PC-3 (cell line): ENCODE results near the gene FASLG. TPM values are rescaled to one million over a fixed set of nuclear protein-coding genes. Genes with fewer than 3 reads are reported as not detected.

Source experiments
- ATAC-seq: fragments of 200-7000 bp; cut with Tn5 transposase; 2 replicates; pipeline ENCODE4 v1.9.1; 2020; ENCODE audit warnings: mild to moderate bottlenecking, moderate library complexity
- BruUV-seq: library from RNA; stranded (reverse); fragments of 400-500 nt; replicated peaks from 2 replicates; lab custom pipeline; 2021; lab: Mats Ljungman, UMichigan
- CTCF ChIA-PET: fragments of 300-600 bp; sonication (Branson Sonifier 250); formaldehyde crosslinking; loops from one replicate; lab custom pipeline; 2022; ENCODE audit warnings: antibody characterized with exemption; lab: Charles Lee
- POLR2A ChIA-PET: fragments of 300-600 bp; sonication (Branson Sonifier 250); formaldehyde crosslinking; loops from one replicate; lab custom pipeline; 2022; ENCODE audit warnings: antibody characterized with exemption; ENCODE audit not compliant: unreplicated experiment; lab: Charles Lee
- DNase-seq: peaks from one replicate; pipeline ENCODE4 v3.0.0-alpha.2; 2015
- H2AFZ ChIP-seq: fragments of 300-600 bp; sonication (generic); 2 replicates; pipeline ENCODE4 v1.6.0; 2016; ENCODE audit warnings: antibody characterized with exemption, low read length
- H3F3A ChIP-seq: fragments of 300-600 bp; sonication (generic); one replicate; pipeline ENCODE4 v1.6.0; 2017; ENCODE audit warnings: antibody characterized with exemption, low read length, control low read depth, mild to moderate bottlenecking; ENCODE audit not compliant: unreplicated experiment
- H3K27ac ChIP-seq: fragments of 300-600 bp; sonication (generic); 2 replicates; pipeline ENCODE4 v1.5.1; 2016; ENCODE audit warnings: mild to moderate bottlenecking, low read length
- H3K27me3 ChIP-seq: fragments of 300-600 bp; sonication (generic); 2 replicates; pipeline ENCODE4 v1.6.1; 2016; ENCODE audit warnings: low read length, mixed read lengths
- H3K36me3 ChIP-seq: fragments of 300-600 bp; sonication (generic); 2 replicates; pipeline ENCODE4 v1.6.1; 2016; ENCODE audit warnings: low read depth, mixed run types, low read length, mixed read lengths
- H3K4me1 ChIP-seq: fragments of 300-600 bp; sonication (generic); 2 replicates; pipeline ENCODE4 v1.5.1; 2016; ENCODE audit warnings: low read length; ENCODE audit not compliant: insufficient read depth
- H3K4me2 ChIP-seq: fragments of 300-600 bp; sonication (generic); 2 replicates; pipeline ENCODE4 v1.6.0; 2016; ENCODE audit warnings: low read length
- H3K4me3 ChIP-seq: fragments of 300-600 bp; sonication (generic); 2 replicates; pipeline ENCODE4 v1.5.1; 2016; ENCODE audit warnings: mild to moderate bottlenecking, low read length, mixed read lengths
- H3K79me2 ChIP-seq: fragments of 300-600 bp; sonication (generic); 2 replicates; pipeline ENCODE4 v1.6.1; 2017; ENCODE audit warnings: low read length, mixed read lengths
- H3K9ac ChIP-seq: fragments of 300-600 bp; sonication (generic); 2 replicates; pipeline ENCODE4 v1.6.0; 2016; ENCODE audit warnings: mild to moderate bottlenecking, low read length
- H3K9me2 ChIP-seq: fragments of 300-600 bp; sonication (generic); replicated peaks from 2 replicates; pipeline ENCODE4 v1.6.1; 2016; ENCODE audit warnings: mixed run types, low read length, mixed read lengths
- H3K9me3 ChIP-seq: fragments of 300-600 bp; sonication (generic); 2 replicates; pipeline ENCODE4 v1.6.1; 2016; ENCODE audit warnings: low read length, mixed read lengths
- H4K20me1 ChIP-seq: fragments of 300-600 bp; sonication (generic); 2 replicates; pipeline ENCODE4 v1.6.1; 2016; ENCODE audit warnings: low read length, mixed read lengths
- EZH2 ChIP-seq: fragments of 300-600 bp; sonication (generic); IDR thresholded peaks from one replicate; pipeline ENCODE4 v1.6.1; 2017; ENCODE audit warnings: antibody characterized with exemption, mild to moderate bottlenecking, low read length; ENCODE audit not compliant: unreplicated experiment
- EZH2phosphoT487 ChIP-seq: fragments of 300-600 bp; sonication (generic); IDR thresholded peaks from 2 replicates; pipeline ENCODE4 v1.6.1; 2018; ENCODE audit warnings: mild to moderate bottlenecking, antibody characterized with exemption, low read length, borderline replicate concordance
- intact Hi-C: fragments of 100-400 bp; cut with micrococcal nuclease; formaldehyde crosslinking; loops from 2 replicates; pipeline ENCODE4 v1.9.0; 2023
- total RNA-seq: library from RNA; depleted of rRNA; stranded (reverse); fragments of >200 nt; gene quantifications from 2 replicates; pipeline ENCODE4 v1.2.3, GENCODE V29; 2014
- TF ChIP-seq, protein P1 (sequence below): fragments of 300-600 bp; sonication (generic); conservative IDR thresholded peaks from 2 replicates; pipeline ENCODE4 v1.5.1; 2017; ENCODE audit warnings: antibody characterized with exemption, low read depth, mild to moderate bottlenecking, low read length

The FASLG gene
- total RNA-seq, 1 experiment from 2014 or later: 0.04 TPM

DNA sequence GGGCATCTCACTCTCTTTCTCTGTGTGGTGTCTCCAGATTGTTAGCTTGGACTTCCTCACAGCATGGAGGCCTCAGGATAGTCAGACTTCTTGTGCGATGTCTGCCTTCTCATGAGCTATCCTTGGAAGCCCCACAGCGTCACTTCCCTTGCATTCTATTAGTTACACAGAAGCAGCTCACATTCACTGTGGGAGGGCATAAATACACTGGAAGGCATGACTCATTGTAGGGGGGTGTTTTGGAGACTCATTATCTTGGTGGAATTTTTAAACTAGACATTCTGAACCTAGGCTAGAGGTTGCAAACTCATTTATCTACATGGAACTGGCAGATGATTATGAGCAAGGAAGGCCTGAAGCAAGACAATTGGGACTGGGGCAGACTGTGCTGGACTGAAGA lies 21.4 kb upstream of the FASLG start:
- Histone ChIP-seq H3K4me3 (no peak overlapping the region; the same call in 1 of the 2 replicates), H3K4me2 (peak overlapping the region; percentile 66), H3K27me3 (no peaks in the 10 kb centered on the region), H4K20me1 (no peaks in the 10 kb centered on the region), H3F3A (peaks cover 31% of the 10 kb centered on the region), H3K79me2 (no peaks in the 10 kb centered on the region), H3K9me2 (no peaks in the 10 kb centered on the region), H3K36me3 (no peaks in the 10 kb centered on the region; the same call in 1 of the 2 replicates), H2AFZ (peak overlapping the region; percentile 27), H3K4me1 (peaks cover 54% of the 10 kb centered on the region), H3K9me3 (no peaks in the 10 kb centered on the region), H3K27ac (peak overlapping the region; percentile 78), H3K9ac (peak overlapping the region; percentile 51)
- TF ChIP-seq EZH2phosphoT487: no peak
- TF ChIP-seq EZH2: no peak
- TF ChIP-seq, protein P1, sequence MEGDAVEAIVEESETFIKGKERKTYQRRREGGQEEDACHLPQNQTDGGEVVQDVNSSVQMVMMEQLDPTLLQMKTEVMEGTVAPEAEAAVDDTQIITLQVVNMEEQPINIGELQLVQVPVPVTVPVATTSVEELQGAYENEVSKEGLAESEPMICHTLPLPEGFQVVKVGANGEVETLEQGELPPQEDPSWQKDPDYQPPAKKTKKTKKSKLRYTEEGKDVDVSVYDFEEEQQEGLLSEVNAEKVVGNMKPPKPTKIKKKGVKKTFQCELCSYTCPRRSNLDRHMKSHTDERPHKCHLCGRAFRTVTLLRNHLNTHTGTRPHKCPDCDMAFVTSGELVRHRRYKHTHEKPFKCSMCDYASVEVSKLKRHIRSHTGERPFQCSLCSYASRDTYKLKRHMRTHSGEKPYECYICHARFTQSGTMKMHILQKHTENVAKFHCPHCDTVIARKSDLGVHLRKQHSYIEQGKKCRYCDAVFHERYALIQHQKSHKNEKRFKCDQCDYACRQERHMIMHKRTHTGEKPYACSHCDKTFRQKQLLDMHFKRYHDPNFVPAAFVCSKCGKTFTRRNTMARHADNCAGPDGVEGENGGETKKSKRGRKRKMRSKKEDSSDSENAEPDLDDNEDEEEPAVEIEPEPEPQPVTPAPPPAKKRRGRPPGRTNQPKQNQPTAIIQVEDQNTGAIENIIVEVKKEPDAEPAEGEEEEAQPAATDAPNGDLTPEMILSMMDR: no peak
- ATAC-seq (peak; percentile 13), DNase-seq (peak; percentile 99)
- CTCF ChIA-PET: interaction anchor here (0.6 to 0.9 kb wide), 3 partner anchors 28 to 188 kb away, joined by 3 to 4 read pairs (median 3); no protein-coding TSS in a partner anchor
- POLR2A ChIA-PET: interaction anchor here (0.6 to 0.9 kb wide), 3 partner anchors 15 to 1200 kb away, joined by 3 to 11 read pairs (median 4); partner anchors contain the start of gene SUCO
- intact Hi-C loops: no loop called here
- BruUV-seq: no TSS peak

DNA sequence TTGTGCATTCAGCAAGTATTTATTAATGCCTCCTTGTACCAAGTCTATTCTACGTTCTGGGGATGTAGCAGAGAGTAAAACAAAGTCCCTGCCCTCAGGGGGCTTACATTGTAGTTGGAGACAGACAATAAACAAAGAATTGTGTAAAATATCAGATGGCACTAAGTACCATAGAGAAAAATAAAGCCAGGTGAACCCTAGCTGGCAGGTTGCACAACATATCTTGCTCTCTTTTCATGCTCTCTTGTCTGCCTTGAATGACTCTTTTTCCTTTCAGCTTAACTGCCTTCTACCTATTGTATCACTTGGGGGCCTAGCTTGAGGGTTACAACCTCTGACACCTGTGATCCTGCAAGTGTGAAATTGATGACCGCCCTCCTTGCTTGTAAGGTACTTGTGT lies 20.7 kb upstream of the FASLG start:
- Histone ChIP-seq H3K27ac (peak overlapping the region; percentile 78), H3K4me1 (peaks cover 62% of the 10 kb centered on the region), H3K9me2 (no peaks in the 10 kb centered on the region), H3K9ac (peak overlapping the region; percentile 51), H4K20me1 (no peaks in the 10 kb centered on the region), H3K27me3 (no peaks in the 10 kb centered on the region), H3K36me3 (no peaks in the 10 kb centered on the region; the same call in 1 of the 2 replicates), H2AFZ (peak overlapping the region; percentile 27; the same call in 1 of the 2 replicates), H3K4me2 (peak overlapping the region; percentile 66), H3K4me3 (peak overlapping the region; percentile 25), H3K79me2 (no peaks in the 10 kb centered on the region), H3K9me3 (no peaks in the 10 kb centered on the region), H3F3A (peaks cover 31% of the 10 kb centered on the region)
- no peak for TF ChIP-seq EZH2phosphoT487
- TF ChIP-seq EZH2: no peak
- TF ChIP-seq, protein P1: no peak
- CTCF ChIA-PET: no interaction called here
- DNase-seq (peak; percentile 60), ATAC-seq (no peak; the same call in 1 of the 2 replicates)
- BruUV-seq: TSS peak; percentile 78
- POLR2A ChIA-PET: interaction anchor here (0.7 kb wide), 1 partner anchor 16 kb away, joined by 4 read pairs; no protein-coding TSS in a partner anchor
- intact Hi-C loops: loop anchor here (1.0 kb wide), 1 partner anchor 81 kb away; no protein-coding TSS in a partner anchor
